GM18505 (cell line): ENCODE data around the gene MMAB.

Experiments
- ATAC-seq: cut with Tn5 transposase; IDR thresholded peaks from one replicate; pipeline ENCODE4 v1.9.1; 2021; ENCODE audit not compliant: unreplicated experiment
- POLR2A ChIP-seq: IDR thresholded peaks from 4 replicates; pipeline ENCODE4 v1.6.1; 2011; ENCODE audit warnings: borderline replicate concordance; ENCODE audit not compliant: insufficient read depth, insufficient read length; ENCODE audit errors: extremely low read depth

MMAB gene

GRCh38 chr12:109573029-109573913 lies at the start of gene MMAB, which contains the start of gene MVK:
Gene MMAB, minus strand, starts transcription at chr12:109573504. Its CDS starts 24 bp downstream, at chr12:109573480.
Gene MVK, plus strand, starts transcription at chr12:109573794. Its CDS starts 1,029 bp downstream, at chr12:109574823.
- ATAC-seq = peak; percentile 93

GRCh38 chr12:109621901-109622364 lies 48.6 kb upstream of the MMAB start:
- no peak for TF ChIP-seq POLR2A
- no peak for ATAC-seq

More at GRCh38 chr12:109573029-109573913, at the start of gene MMAB, which contains the start of gene MVK:
- peak; percentile 84 for TF ChIP-seq POLR2A

- ATAC-seq = no peak
- no peak for TF ChIP-seq POLR2A
Measured at GRCh38 chr12:109621211-109621694, 47.9 kb upstream of the MMAB start.

GRCh38 chr12:109619002-109619604 lies 45.8 kb upstream of the MMAB start:
- no peak for ATAC-seq
- no peak for TF ChIP-seq POLR2A

GRCh38 chr12:109618082-109618481 lies 44.8 kb upstream of the MMAB start:
- no peak for TF ChIP-seq POLR2A
- ATAC-seq = no peak

- no peak for ATAC-seq
- no peak for TF ChIP-seq POLR2A
Measured at GRCh38 chr12:109617491-109617890, 44.2 kb upstream of the MMAB start.

- no peak for TF ChIP-seq POLR2A
- ATAC-seq = no peak
Measured at GRCh38 chr12:109615556-109616229, 42.4 kb upstream of the MMAB start.

- TF ChIP-seq POLR2A = no peak
- ATAC-seq = no peak
Measured at GRCh38 chr12:109613649-109614455, 40.5 kb upstream of the MMAB start.

GRCh38 chr12:109612975-109613502 lies 39.7 kb upstream of the MMAB start:
- TF ChIP-seq POLR2A = no peak
- no peak for ATAC-seq

- no peak for TF ChIP-seq POLR2A
- no peak for ATAC-seq
Measured at GRCh38 chr12:109612003-109612402, 38.7 kb upstream of the MMAB start.

GRCh38 chr12:109611223-109611622 lies 37.9 kb upstream of the MMAB start:
- no peak for ATAC-seq
- TF ChIP-seq POLR2A = no peak

GRCh38 chr12:109610523-109610922 lies 37.2 kb upstream of the MMAB start:
- TF ChIP-seq POLR2A = no peak
- no peak for ATAC-seq
